Mucosa of stomach (tissue), 1 donor: Measurements from ENCODE around the gene CENPP.
A peak's percentile ranks its signal among the peaks of the same experiment; 100 is the strongest.

Source experiments
- H3K27me3 ChIP-seq: one replicate; pipeline ENCODE4 v1.7.0; 2013; ENCODE audit warnings: mild to moderate bottlenecking, low read length; ENCODE audit not compliant: control insufficient read depth, insufficient read depth
- H3K36me3 ChIP-seq: one replicate; pipeline ENCODE4 v1.7.0; 2013; ENCODE audit warnings: low read length; ENCODE audit not compliant: control insufficient read depth, insufficient read depth
- H3K4me1 ChIP-seq: one replicate; pipeline ENCODE4 v1.7.0; 2013; ENCODE audit warnings: mild to moderate bottlenecking, low read length; ENCODE audit not compliant: control insufficient read depth, insufficient read depth
- H3K4me3 ChIP-seq: one replicate; pipeline ENCODE4 v1.7.0; 2013; ENCODE audit warnings: low read length
- H3K9ac ChIP-seq: one replicate; pipeline ENCODE4 v1.7.0; 2013; ENCODE audit warnings: mild to moderate bottlenecking, low read length, moderate library complexity
- H3K9me3 ChIP-seq: one replicate; pipeline ENCODE4 v1.7.0; 2013; ENCODE audit warnings: mild to moderate bottlenecking, low read length, moderate library complexity; ENCODE audit not compliant: control insufficient read depth
- donor health status: Pancreatic carcinoma.

Gene CENPP

GRCh38 chr9:92525306-92525705 is 199.6 kb downstream of the CENPP start:
- no peaks in the 10 kb centered on the region for H3K27me3 ChIP-seq
- H3K9me3 ChIP-seq, result no peaks in the 10 kb centered on the region

GRCh38 chr9:92527291-92527828 is 201.6 kb downstream of the CENPP start:
- Histone ChIP-seq H3K36me3 (no peaks in the 10 kb centered on the region), H3K9me3 (no peaks in the 10 kb centered on the region), H3K9ac (no peak overlapping the region), H3K4me1 (no peaks in the 10 kb centered on the region), H3K27me3 (no peaks in the 10 kb centered on the region), H3K4me3 (no peak overlapping the region)

More at GRCh38 chr9:92525306-92525705, 199.6 kb downstream of the CENPP start:
- Histone ChIP-seq H3K4me1 (no peaks in the 10 kb centered on the region), H3K36me3 (no peaks in the 10 kb centered on the region), H3K9ac (no peak overlapping the region), H3K4me3 (no peak overlapping the region)

DNA sequence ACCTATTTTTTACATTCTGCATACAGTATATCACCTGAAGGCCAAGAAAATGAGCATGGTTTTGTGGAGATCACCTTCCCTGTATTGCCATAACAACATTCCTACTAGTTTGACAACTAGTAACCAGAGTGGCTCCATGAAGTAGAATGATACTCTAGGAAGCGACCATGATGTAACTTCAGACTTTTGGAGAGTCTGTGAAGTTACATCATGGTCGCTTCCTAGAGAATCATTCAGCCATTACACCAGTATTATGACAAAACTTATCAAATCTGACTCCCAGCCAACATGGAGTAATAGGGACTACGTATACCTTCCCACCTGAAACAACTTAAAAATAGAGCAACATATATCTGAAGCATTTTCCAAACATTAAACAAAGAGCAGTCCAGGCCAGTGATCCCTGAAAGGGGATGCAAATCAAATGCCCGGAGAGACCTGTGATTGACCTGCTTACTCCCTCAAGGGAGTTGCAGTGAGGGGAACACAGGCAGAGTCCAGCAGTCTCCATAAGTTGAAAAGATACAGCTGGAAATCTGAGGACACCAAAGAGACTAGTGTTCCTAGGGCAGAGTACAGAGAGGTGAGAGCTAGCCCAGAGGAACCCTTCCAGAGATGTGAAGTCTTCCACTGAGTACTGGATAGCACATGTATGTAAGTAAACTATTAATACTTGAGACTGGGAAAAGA is 202.2 kb downstream of the CENPP start:
- no peaks in the 10 kb centered on the region for H3K4me1 ChIP-seq
- H3K36me3 ChIP-seq, result no peaks in the 10 kb centered on the region
- no peak overlapping the region for H3K9ac ChIP-seq
- no peaks in the 10 kb centered on the region for H3K27me3 ChIP-seq
- H3K4me3 ChIP-seq, result no peak overlapping the region
- H3K9me3 ChIP-seq, result no peaks in the 10 kb centered on the region

DNA sequence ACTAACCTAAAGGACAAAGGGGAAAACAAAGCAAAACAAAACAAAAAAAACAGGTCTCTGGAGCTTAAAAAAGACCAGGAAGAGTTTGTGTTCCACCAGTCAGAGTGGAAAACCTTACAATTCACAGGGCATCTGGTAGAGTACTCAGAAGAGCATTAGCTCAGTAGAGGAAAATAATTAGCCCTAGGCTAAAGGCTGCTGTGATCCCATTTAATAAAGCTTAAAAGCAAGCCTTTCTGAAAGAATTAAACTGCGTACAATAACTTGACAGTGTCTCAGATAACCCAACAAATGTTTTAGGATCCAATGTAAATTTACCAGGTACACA is 202.7 kb downstream of the CENPP start:
- Histone ChIP-seq H3K4me1 (no peaks in the 10 kb centered on the region), H3K9ac (no peak overlapping the region), H3K4me3 (no peak overlapping the region), H3K36me3 (no peaks in the 10 kb centered on the region), H3K9me3 (no peaks in the 10 kb centered on the region), H3K27me3 (no peaks in the 10 kb centered on the region)

- H3K27me3 ChIP-seq, result no peaks in the 10 kb centered on the region
Measured at GRCh38 chr9:92529124-92529523, 203.4 kb downstream of the CENPP start.

GRCh38 chr9:92530893-92531292 is 205.1 kb downstream of the CENPP start:
- Histone ChIP-seq H3K27me3 (no peaks in the 10 kb centered on the region), H3K9me3 (no peaks in the 10 kb centered on the region), H3K4me3 (no peak overlapping the region), H3K4me1 (no peaks in the 10 kb centered on the region), H3K36me3 (no peaks in the 10 kb centered on the region), H3K9ac (no peak overlapping the region)

More at GRCh38 chr9:92529124-92529523, 203.4 kb downstream of the CENPP start:
- no peak overlapping the region for H3K9ac ChIP-seq
- no peaks in the 10 kb centered on the region for H3K36me3 ChIP-seq
- no peak overlapping the region for H3K4me3 ChIP-seq
- no peaks in the 10 kb centered on the region for H3K4me1 ChIP-seq
- no peaks in the 10 kb centered on the region for H3K9me3 ChIP-seq

DNA sequence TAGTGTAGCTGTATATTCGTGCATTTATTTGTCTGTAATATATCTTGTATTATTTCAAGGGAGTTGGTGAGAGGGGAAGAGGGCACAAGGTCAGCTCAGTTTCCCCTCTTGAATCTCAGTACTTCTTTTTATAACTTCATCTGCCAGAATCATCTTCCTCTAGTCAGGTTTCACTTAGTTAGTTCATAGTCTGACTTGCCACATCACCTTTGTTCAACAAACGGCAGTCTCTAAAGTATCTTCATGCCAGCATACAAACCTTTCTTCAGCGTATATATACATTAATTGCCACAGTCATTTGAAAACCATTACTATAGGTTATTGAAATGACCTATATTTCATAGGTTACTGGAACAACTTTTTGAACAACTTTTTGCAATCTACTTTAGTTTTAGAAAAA is 208.5 kb downstream of the CENPP start:
- no peaks in the 10 kb centered on the region for H3K9me3 ChIP-seq
- H3K27me3 ChIP-seq, result no peaks in the 10 kb centered on the region
- no peak overlapping the region for H3K4me3 ChIP-seq
- H3K4me1 ChIP-seq, result no peaks in the 10 kb centered on the region
- H3K9ac ChIP-seq, result no peak overlapping the region
- no peaks in the 10 kb centered on the region for H3K36me3 ChIP-seq

DNA sequence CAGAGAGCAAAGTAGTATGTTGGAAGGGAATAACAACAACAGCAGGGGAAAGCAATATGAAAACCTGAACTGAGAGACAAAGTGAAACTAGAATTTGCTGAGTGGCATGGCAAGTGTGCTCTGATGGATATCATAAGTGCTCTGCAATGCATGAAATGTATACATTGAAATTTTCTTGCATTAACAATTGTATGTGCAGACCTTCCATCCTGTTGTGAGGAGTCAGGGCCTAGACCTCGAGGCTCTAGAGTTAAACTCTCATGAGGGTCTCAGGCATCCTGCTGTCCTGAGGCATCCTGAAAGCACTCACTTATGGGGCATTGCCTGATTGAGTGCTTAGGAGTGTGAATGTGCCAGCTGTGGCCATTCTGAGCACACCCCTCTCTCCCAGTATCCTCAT is 208.9 kb downstream of the CENPP start:
- no peaks in the 10 kb centered on the region for H3K36me3 ChIP-seq
- H3K4me1 ChIP-seq, result no peaks in the 10 kb centered on the region
- H3K4me3 ChIP-seq, result no peak overlapping the region
- H3K9ac ChIP-seq, result no peak overlapping the region
- H3K27me3 ChIP-seq, result no peaks in the 10 kb centered on the region
- no peaks in the 10 kb centered on the region for H3K9me3 ChIP-seq

DNA sequence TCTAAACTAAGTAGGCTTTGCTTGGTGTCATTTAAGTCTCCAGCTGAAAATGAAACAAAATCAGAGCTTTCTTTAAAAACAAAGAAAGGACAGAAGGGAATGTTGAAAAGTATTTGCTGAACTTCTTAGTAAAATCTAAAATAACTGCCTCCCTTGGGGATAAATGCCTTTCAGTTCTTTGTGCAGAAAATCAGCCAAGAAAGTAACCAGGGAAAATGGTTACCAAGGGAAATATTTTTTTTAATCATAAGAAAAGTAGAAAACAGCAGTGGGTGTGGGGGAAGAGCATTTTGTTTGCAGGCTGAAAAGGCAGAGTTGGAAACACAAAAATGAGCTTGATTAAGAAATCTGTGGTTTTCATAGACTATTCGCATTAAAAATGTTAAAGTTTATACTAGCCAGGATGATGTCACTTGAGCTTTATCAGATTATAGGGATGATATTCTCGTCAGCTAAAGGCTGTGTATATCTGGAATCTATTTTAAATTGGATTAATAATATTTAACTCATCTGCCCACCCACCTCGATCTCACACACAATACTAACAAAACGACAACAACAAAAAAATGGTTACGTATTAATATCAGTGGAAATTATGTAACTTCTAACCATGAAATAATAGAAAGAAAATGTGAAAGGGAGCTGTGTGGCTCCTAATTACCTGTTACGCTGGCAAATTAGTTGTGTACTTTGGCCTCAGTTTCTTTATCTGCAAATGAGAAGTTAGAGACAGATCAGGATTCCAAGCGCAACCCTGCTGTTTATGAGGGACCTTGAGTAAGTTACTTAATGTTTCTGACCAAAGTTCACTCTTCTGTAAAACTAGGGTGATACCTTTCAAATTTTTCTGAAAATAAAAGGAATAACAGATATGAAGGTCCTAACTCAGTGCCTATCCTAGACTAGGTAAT is 210.4 kb downstream of the CENPP start, which contains the start of gene ECM2:
Gene ECM2, minus strand, starts transcription at position 51 of the 911 bp plus-strand sequence. CDS start 13,124 bp downstream, outside the sequence.
- peak within 1 kb of the TSS; percentile 43 for H3K9ac ChIP-seq
- H3K27me3 ChIP-seq, result no peaks in the 10 kb centered on the region
- no peak within 1 kb of the TSS for H3K4me3 ChIP-seq
- H3K36me3 ChIP-seq, result no peaks in the 10 kb centered on the region
- H3K9me3 ChIP-seq, result no peaks in the 10 kb centered on the region
- H3K4me1 ChIP-seq, result no peaks in the 10 kb centered on the region

GRCh38 chr9:92538541-92538940 is 212.8 kb downstream of the CENPP start:
- no peaks in the 10 kb centered on the region for H3K27me3 ChIP-seq
- H3K9me3 ChIP-seq, result no peaks in the 10 kb centered on the region
- no peak overlapping the region for H3K4me3 ChIP-seq
- H3K4me1 ChIP-seq, result no peaks in the 10 kb centered on the region
- H3K36me3 ChIP-seq, result no peaks in the 10 kb centered on the region
- no peak overlapping the region for H3K9ac ChIP-seq

- Histone ChIP-seq H3K4me3 (no peak overlapping the region), H3K36me3 (no peaks in the 10 kb centered on the region), H3K9me3 (no peaks in the 10 kb centered on the region), H3K4me1 (no peaks in the 10 kb centered on the region), H3K27me3 (no peaks in the 10 kb centered on the region), H3K9ac (no peak overlapping the region)
Measured at GRCh38 chr9:92543972-92544371, 218.2 kb downstream of the CENPP start.

DNA sequence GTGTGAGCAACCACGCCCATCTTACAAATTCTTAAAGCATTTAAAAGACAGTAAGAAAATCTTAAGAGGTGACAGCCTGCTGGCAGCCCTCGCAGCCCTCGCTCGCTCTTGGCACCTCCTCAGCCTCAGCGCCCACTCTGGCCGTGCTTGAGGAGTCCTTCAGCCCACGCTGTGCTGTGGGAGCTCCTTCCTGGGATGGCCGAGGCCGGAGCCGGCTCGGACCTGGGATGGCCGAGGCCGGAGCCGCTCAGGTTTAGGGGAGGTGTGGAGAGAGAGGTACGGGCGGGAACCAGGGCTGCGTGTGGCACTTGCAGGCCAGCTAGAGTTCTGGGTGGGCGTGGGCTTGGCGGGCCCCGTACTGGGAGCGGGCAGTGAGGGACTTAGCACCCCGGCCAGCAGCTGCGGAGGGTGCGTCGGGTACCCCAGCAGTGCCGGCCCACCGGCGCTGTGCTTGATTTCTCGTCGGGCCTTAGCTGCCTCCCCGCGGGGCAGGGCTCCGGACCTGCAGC is 219.3 kb downstream of the CENPP start:
- no peak overlapping the region for H3K9ac ChIP-seq
- no peaks in the 10 kb centered on the region for H3K36me3 ChIP-seq
- no peaks in the 10 kb centered on the region for H3K9me3 ChIP-seq
- H3K27me3 ChIP-seq, result no peaks in the 10 kb centered on the region
- no peak overlapping the region for H3K4me3 ChIP-seq
- H3K4me1 ChIP-seq, result no peaks in the 10 kb centered on the region
